ENCODE results near the gene LBHD1.
"Not testable (repeated sequence)": the region's sequence is repeated elsewhere in the genome, so short reads cannot be mapped to it uniquely, and the experiment has no call there.

The LBHD1 gene

GRCh38 chr11:62705880-62706849, 34.1 kb upstream of the LBHD1 start:
- no peak for DNase-seq (ENCODE audit: low read depth, low spot score)
- peaks cover 45% of the 10 kb centered on the region for H3K36me3 ChIP-seq (ENCODE audit: insufficient read depth, low read length)
- H3K9me3 ChIP-seq (ENCODE audit: low read depth, low read length) = no peaks in the 10 kb centered on the region
- TF ChIP-seq FOXP2 (optimal IDR thresholded peaks at IDR 0.05; ENCODE audit: control extremely low read depth, extremely low read length, insufficient read depth) = no peak
- TF ChIP-seq POLR2AphosphoS5 (IDR thresholded peaks at IDR 0.05; ENCODE audit: borderline replicate concordance, low read depth, low read length) = peak; percentile 95
- peak overlapping the region; percentile 67 for H3K9ac ChIP-seq (ENCODE audit: insufficient read length)
- peak overlapping the region; percentile 64 for H3K27ac ChIP-seq
- peak overlapping the region; percentile 79 for H3K4me3 ChIP-seq

- Histone ChIP-seq H3K4me3 (peak overlapping the region; percentile 79), H3K27ac (peak overlapping the region; percentile 51), H3K9ac (ENCODE audit: insufficient read length) (peak overlapping the region; percentile 67), H3K36me3 (ENCODE audit: insufficient read depth, low read length) (peaks cover 42% of the 10 kb centered on the region), H3K9me3 (ENCODE audit: low read depth, low read length) (no peaks in the 10 kb centered on the region)
- DNase-seq (ENCODE audit: low read depth, low spot score) = no peak
- TF ChIP-seq FOXP2 (optimal IDR thresholded peaks at IDR 0.05; ENCODE audit: control extremely low read depth, extremely low read length, insufficient read depth) (no peak), EZH2 (IDR thresholded peaks at IDR 0.05) (no peak), POLR2AphosphoS5 (IDR thresholded peaks at IDR 0.05; ENCODE audit: borderline replicate concordance, low read depth, low read length) (no peak)
These were observed 33.3 kb upstream of the LBHD1 start for GRCh38 chr11:62705413-62705812.

GRCh38 chr11:62703921-62704320, 31.9 kb upstream of the LBHD1 start:
- H3K36me3 ChIP-seq (ENCODE audit: insufficient read depth, low read length) = peaks cover 33% of the 10 kb centered on the region
- H3K27ac ChIP-seq; DNase-seq (ENCODE audit: low read depth, low spot score); H3K9ac ChIP-seq (ENCODE audit: insufficient read length); H3K9me3 ChIP-seq (ENCODE audit: low read depth, low read length); H3K4me3 ChIP-seq: not testable (repeated sequence)

DNA sequence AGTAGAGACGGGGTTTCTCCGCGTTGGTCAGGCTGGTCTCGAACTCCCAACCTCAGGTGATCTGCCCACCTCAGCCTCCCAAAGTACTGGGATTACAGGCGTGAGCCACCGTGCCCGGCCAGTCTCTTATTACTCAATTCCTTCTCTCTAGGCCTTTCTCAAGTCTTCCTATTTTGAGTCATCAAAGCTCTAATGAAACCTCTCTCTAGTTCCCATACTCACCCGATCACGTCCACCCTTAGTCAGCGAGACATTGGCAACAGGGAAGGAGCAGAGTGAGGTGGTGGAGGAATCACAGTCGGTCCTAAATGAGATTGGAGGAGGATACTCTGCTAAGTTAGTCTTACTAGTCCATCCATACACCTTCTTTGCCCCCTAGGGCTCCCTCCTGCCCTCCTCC, 30.2 kb upstream of the LBHD1 start:
- no peak for DNase-seq (ENCODE audit: low read depth, low spot score)
- no peak for TF ChIP-seq EZH2 (IDR thresholded peaks at IDR 0.05)
- no peak for TF ChIP-seq FOXP2 (optimal IDR thresholded peaks at IDR 0.05; ENCODE audit: control extremely low read depth, extremely low read length, insufficient read depth)
- no peak overlapping the region for H3K4me3 ChIP-seq
- H3K9ac ChIP-seq (ENCODE audit: insufficient read length) = no peak overlapping the region
- no peaks in the 10 kb centered on the region for H3K9me3 ChIP-seq (ENCODE audit: low read depth, low read length)
- H3K27ac ChIP-seq = no peak overlapping the region
- peaks cover 24% of the 10 kb centered on the region for H3K36me3 ChIP-seq (ENCODE audit: insufficient read depth, low read length)

DNA sequence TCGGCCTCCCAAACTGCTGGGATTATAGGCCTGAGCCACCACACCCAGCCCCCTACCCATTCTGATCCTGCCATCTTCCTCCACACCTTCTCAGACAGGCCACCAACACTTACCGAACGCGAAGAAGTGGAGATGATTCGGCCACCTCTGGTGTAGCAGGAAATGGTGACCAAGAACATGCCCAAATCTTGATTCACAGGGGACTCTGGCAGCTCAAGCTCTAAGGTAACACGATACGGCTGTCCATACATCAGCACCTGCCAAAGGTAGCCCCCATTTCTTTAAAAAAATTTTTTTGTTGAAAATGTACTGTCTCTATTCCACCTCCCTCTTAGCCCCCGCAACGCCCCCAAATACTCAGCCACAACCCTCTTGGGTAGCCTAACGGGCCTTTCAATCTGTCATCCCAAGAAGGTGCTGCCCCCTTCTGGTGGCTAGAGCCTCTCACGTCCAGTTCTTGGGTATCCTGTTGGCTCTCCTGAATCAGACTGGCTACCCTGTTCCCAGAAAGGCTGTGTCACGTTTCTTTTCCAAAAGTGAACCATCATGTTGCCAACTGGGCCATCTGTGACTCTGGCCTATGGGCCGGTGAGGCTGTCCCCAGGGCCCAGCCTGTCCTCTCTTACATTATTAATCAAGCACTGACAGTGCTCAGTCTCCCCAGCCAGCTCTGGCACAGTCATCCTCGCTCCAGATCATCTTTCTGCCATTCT, 22.5 kb upstream of the LBHD1 start:
- Histone ChIP-seq H3K9ac (ENCODE audit: insufficient read length) (no peak overlapping the region), H3K9me3 (ENCODE audit: low read depth, low read length) (no peaks in the 10 kb centered on the region), H3K36me3 (ENCODE audit: insufficient read depth, low read length) (peaks cover 36% of the 10 kb centered on the region), H3K4me3 (no peak overlapping the region), H3K27ac (no peak overlapping the region)
- no peak for DNase-seq (ENCODE audit: low read depth, low spot score)
- TF ChIP-seq EZH2 (IDR thresholded peaks at IDR 0.05) (no peak), FOXP2 (optimal IDR thresholded peaks at IDR 0.05; ENCODE audit: control extremely low read depth, extremely low read length, insufficient read depth) (no peak), POLR2AphosphoS5 (IDR thresholded peaks at IDR 0.05; ENCODE audit: borderline replicate concordance, low read depth, low read length) (no peak)

DNA sequence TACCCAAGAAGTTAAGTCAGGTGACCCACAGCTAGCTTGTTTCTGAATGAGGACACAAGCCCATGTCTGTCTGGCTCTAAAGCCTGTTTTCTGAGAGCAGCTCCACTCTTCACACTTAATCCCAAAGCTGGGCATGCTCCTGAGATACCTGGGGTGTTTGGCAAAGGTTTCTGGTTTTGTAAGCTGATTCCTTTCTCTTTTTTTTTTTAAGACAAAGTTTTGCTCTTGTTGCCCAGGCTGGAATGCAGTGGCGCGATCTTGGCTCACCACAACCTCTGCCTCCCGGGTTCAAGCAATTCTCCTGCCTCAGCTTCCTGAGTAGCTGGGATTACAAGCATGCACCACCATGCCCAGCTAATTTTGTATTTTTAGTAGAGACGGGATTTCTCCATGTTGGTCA, 21.6 kb upstream of the LBHD1 start:
- not testable (repeated sequence) for H3K9me3 ChIP-seq (ENCODE audit: low read depth, low read length); DNase-seq (ENCODE audit: low read depth, low spot score); H3K9ac ChIP-seq (ENCODE audit: insufficient read length); H3K4me3 ChIP-seq; H3K27ac ChIP-seq
- peaks cover 36% of the 10 kb centered on the region for H3K36me3 ChIP-seq (ENCODE audit: insufficient read depth, low read length)

GRCh38 chr11:62689421-62690183, 17.5 kb upstream of the LBHD1 start, which contains the start of gene LRRN4CL:
TSS of gene LRRN4CL (minus strand) at chr11:62689530. CDS start at chr11:62688508, 1,022 bp downstream.
- H3K27ac ChIP-seq = peak within 1 kb of the TSS; percentile 88
- peak within 1 kb of the TSS; percentile 58 for H3K4me3 ChIP-seq
- peak within 1 kb of the TSS; percentile 53 for H3K9ac ChIP-seq (ENCODE audit: insufficient read length)
- DNase-seq (ENCODE audit: low read depth, low spot score) = no peak
- H3K36me3 ChIP-seq (ENCODE audit: insufficient read depth, low read length) = peaks cover 36% of the 10 kb centered on the region
- peak; percentile 32; the same call in 1 of the 2 replicates for TF ChIP-seq POLR2AphosphoS5 (IDR thresholded peaks at IDR 0.05; ENCODE audit: borderline replicate concordance, low read depth, low read length)
- TF ChIP-seq EZH2 (IDR thresholded peaks at IDR 0.05) = no peak
- no peaks in the 10 kb centered on the region for H3K9me3 ChIP-seq (ENCODE audit: low read depth, low read length)

GRCh38 chr11:62688491-62688890, 16.4 kb upstream of the LBHD1 start:
- TF ChIP-seq FOXP2 (optimal IDR thresholded peaks at IDR 0.05; ENCODE audit: control extremely low read depth, extremely low read length, insufficient read depth) (no peak), POLR2AphosphoS5 (IDR thresholded peaks at IDR 0.05; ENCODE audit: borderline replicate concordance, low read depth, low read length) (no peak), EZH2 (IDR thresholded peaks at IDR 0.05) (no peak)
- DNase-seq (ENCODE audit: low read depth, low spot score) = no peak
- Histone ChIP-seq H3K9ac (ENCODE audit: insufficient read length) (peak overlapping the region; percentile 42), H3K9me3 (ENCODE audit: low read depth, low read length) (no peaks in the 10 kb centered on the region), H3K36me3 (ENCODE audit: insufficient read depth, low read length) (peaks cover 30% of the 10 kb centered on the region), H3K27ac (peak overlapping the region; percentile 88), H3K4me3 (no peak overlapping the region)
